ENCODE results near the gene SMC5. TPM values are rescaled to one million over a fixed set of nuclear protein-coding genes. Genes with fewer than 3 reads are reported as not detected.
A peak's percentile ranks its signal among the peaks of the same experiment; 100 is the strongest.
"Not testable (repeated sequence)": the region's sequence is repeated elsewhere in the genome, so short reads cannot be mapped to it uniquely, and the experiment has no call there.

Gene SMC5
- total RNA-seq, 2 donors from 2014 or later = 26.5 to 31.1 TPM

GRCh38 chr9:70285981-70286598 lies 27.3 kb downstream of the SMC5 start:
- H3K4me1 Mint-ChIP-seq = peaks cover 11% of the 10 kb centered on the region
- ATAC-seq = no peak
- no peaks in the 10 kb centered on the region for H3K27me3 Mint-ChIP-seq
- H3K4me3 Mint-ChIP-seq = no peak overlapping the region
- no peak for DNase-seq
- peaks cover 19% of the 10 kb centered on the region for H3K36me3 Mint-ChIP-seq (ENCODE audit: low read depth)
- no peak overlapping the region for H3K27ac Mint-ChIP-seq
- H3K9me3 ChIP-seq (ENCODE audit: control insufficient read depth, low read length, poor library complexity, severe bottlenecking) = no peaks in the 10 kb centered on the region

GRCh38 chr9:70290626-70291025 lies 31.8 kb downstream of the SMC5 start:
- peaks cover 8% of the 10 kb centered on the region for H3K4me1 Mint-ChIP-seq
- no peak overlapping the region for H3K4me3 Mint-ChIP-seq
- no peak overlapping the region for H3K27ac Mint-ChIP-seq
- H3K36me3 Mint-ChIP-seq (ENCODE audit: low read depth) = peaks cover 19% of the 10 kb centered on the region
- ATAC-seq (no peak), DNase-seq (no peak)
- H3K27me3 Mint-ChIP-seq = no peaks in the 10 kb centered on the region
- peaks cover 3% of the 10 kb centered on the region for H3K9me3 ChIP-seq (ENCODE audit: control insufficient read depth, low read length, poor library complexity, severe bottlenecking)

GRCh38 chr9:70291446-70291845 lies 32.7 kb downstream of the SMC5 start:
- Mint-ChIP-seq H3K27me3 (no peaks in the 10 kb centered on the region), H3K36me3 (ENCODE audit: low read depth) (peaks cover 19% of the 10 kb centered on the region), H3K4me1 (peaks cover 8% of the 10 kb centered on the region), H3K4me3 (no peak overlapping the region), H3K27ac (no peak overlapping the region)
- no peak for ATAC-seq
- peaks cover 3% of the 10 kb centered on the region for H3K9me3 ChIP-seq (ENCODE audit: control insufficient read depth, low read length, poor library complexity, severe bottlenecking)
- no peak for DNase-seq

- Mint-ChIP-seq H3K36me3 (ENCODE audit: low read depth) (peaks cover 17% of the 10 kb centered on the region), H3K4me1 (peaks cover 6% of the 10 kb centered on the region), H3K27ac (no peak overlapping the region), H3K4me3 (no peak overlapping the region), H3K27me3 (no peaks in the 10 kb centered on the region)
- H3K9me3 ChIP-seq (ENCODE audit: control insufficient read depth, low read length, poor library complexity, severe bottlenecking) = peaks cover 3% of the 10 kb centered on the region
- ATAC-seq = no peak
- no peak for DNase-seq
Observed at GRCh38 chr9:70292253-70292652, 33.5 kb downstream of the SMC5 start.

- no peak overlapping the region for H3K4me3 Mint-ChIP-seq
- H3K27me3 Mint-ChIP-seq = no peaks in the 10 kb centered on the region
- H3K9me3 ChIP-seq (ENCODE audit: control insufficient read depth, low read length, poor library complexity, severe bottlenecking) = peaks cover 3% of the 10 kb centered on the region
- H3K36me3 Mint-ChIP-seq (ENCODE audit: low read depth) = peaks cover 17% of the 10 kb centered on the region
- peak overlapping the region; percentile 1 for H3K27ac Mint-ChIP-seq
- no peak for ATAC-seq
- H3K4me1 Mint-ChIP-seq = peaks cover 5% of the 10 kb centered on the region
- DNase-seq = no peak
Observed at GRCh38 chr9:70293214-70293613, 34.4 kb downstream of the SMC5 start.

GRCh38 chr9:70297141-70297540 lies 38.4 kb downstream of the SMC5 start:
- H3K4me3 Mint-ChIP-seq = no peak overlapping the region
- DNase-seq = no peak
- peaks cover 12% of the 10 kb centered on the region for H3K4me1 Mint-ChIP-seq
- no peak for ATAC-seq
- peaks cover 19% of the 10 kb centered on the region for H3K36me3 Mint-ChIP-seq (ENCODE audit: low read depth)
- no peaks in the 10 kb centered on the region for H3K9me3 ChIP-seq (ENCODE audit: control insufficient read depth, low read length, poor library complexity, severe bottlenecking)
- no peak overlapping the region for H3K27ac Mint-ChIP-seq
- no peaks in the 10 kb centered on the region for H3K27me3 Mint-ChIP-seq

GRCh38 chr9:70298245-70298771 lies 39.5 kb downstream of the SMC5 start:
- no peak for DNase-seq
- ATAC-seq = no peak
- H3K4me3 Mint-ChIP-seq = no peak overlapping the region
- no peaks in the 10 kb centered on the region for H3K27me3 Mint-ChIP-seq
- peaks cover 12% of the 10 kb centered on the region for H3K4me1 Mint-ChIP-seq
- H3K36me3 Mint-ChIP-seq (ENCODE audit: low read depth) = peaks cover 19% of the 10 kb centered on the region
- H3K9me3 ChIP-seq (ENCODE audit: control insufficient read depth, low read length, poor library complexity, severe bottlenecking) = no peaks in the 10 kb centered on the region
- H3K27ac Mint-ChIP-seq = no peak overlapping the region

- Mint-ChIP-seq H3K27me3 (no peaks in the 10 kb centered on the region), H3K36me3 (ENCODE audit: low read depth) (peaks cover 7% of the 10 kb centered on the region), H3K27ac (no peak overlapping the region), H3K4me1 (peaks cover 7% of the 10 kb centered on the region), H3K4me3 (no peak overlapping the region)
- DNase-seq (no peak), ATAC-seq (no peak)
- H3K9me3 ChIP-seq (ENCODE audit: control insufficient read depth, low read length, poor library complexity, severe bottlenecking) = no peaks in the 10 kb centered on the region
Observed at GRCh38 chr9:70303268-70303667, 44.5 kb downstream of the SMC5 start.

GRCh38 chr9:70304810-70305209 lies 46.0 kb downstream of the SMC5 start:
- no peaks in the 10 kb centered on the region for H3K9me3 ChIP-seq (ENCODE audit: control insufficient read depth, low read length, poor library complexity, severe bottlenecking)
- H3K27me3 Mint-ChIP-seq = no peaks in the 10 kb centered on the region
- H3K4me1 Mint-ChIP-seq = peaks cover 9% of the 10 kb centered on the region
- ATAC-seq (no peak), DNase-seq (no peak)
- no peak overlapping the region for H3K4me3 Mint-ChIP-seq
- H3K27ac Mint-ChIP-seq = peak overlapping the region; percentile 19
- H3K36me3 Mint-ChIP-seq (ENCODE audit: low read depth) = peaks cover 9% of the 10 kb centered on the region

GRCh38 chr9:70315389-70315788 lies 56.6 kb downstream of the SMC5 start:
- no peaks in the 10 kb centered on the region for H3K9me3 ChIP-seq (ENCODE audit: control insufficient read depth, low read length, poor library complexity, severe bottlenecking)
- Mint-ChIP-seq H3K27ac (no peak overlapping the region), H3K4me1 (peaks cover 7% of the 10 kb centered on the region), H3K36me3 (ENCODE audit: low read depth) (peaks cover 12% of the 10 kb centered on the region), H3K4me3 (no peak overlapping the region), H3K27me3 (no peaks in the 10 kb centered on the region)
- DNase-seq = no peak
- ATAC-seq = no peak

- ATAC-seq = no peak
- Mint-ChIP-seq H3K27me3 (no peaks in the 10 kb centered on the region), H3K4me3 (no peak overlapping the region), H3K36me3 (ENCODE audit: low read depth) (peaks cover 9% of the 10 kb centered on the region), H3K27ac (no peak overlapping the region), H3K4me1 (no peaks in the 10 kb centered on the region)
- no peaks in the 10 kb centered on the region for H3K9me3 ChIP-seq (ENCODE audit: control insufficient read depth, low read length, poor library complexity, severe bottlenecking)
- no peak for DNase-seq
Observed at GRCh38 chr9:70318002-70318401, 59.2 kb downstream of the SMC5 start.

GRCh38 chr9:70322096-70322495 lies 63.3 kb downstream of the SMC5 start:
- Mint-ChIP-seq H3K27ac (no peak overlapping the region), H3K4me1 (no peaks in the 10 kb centered on the region), H3K36me3 (ENCODE audit: low read depth) (peaks cover 10% of the 10 kb centered on the region), H3K4me3 (no peak overlapping the region), H3K27me3 (no peaks in the 10 kb centered on the region)
- H3K9me3 ChIP-seq (ENCODE audit: control insufficient read depth, low read length, poor library complexity, severe bottlenecking) = no peaks in the 10 kb centered on the region
- no peak for ATAC-seq
- DNase-seq = no peak

- Mint-ChIP-seq H3K4me1 (no peaks in the 10 kb centered on the region), H3K36me3 (ENCODE audit: low read depth) (peaks cover 12% of the 10 kb centered on the region), H3K27me3 (no peaks in the 10 kb centered on the region), H3K27ac (no peak overlapping the region), H3K4me3 (no peak overlapping the region)
- ATAC-seq (no peak), DNase-seq (no peak)
- H3K9me3 ChIP-seq (ENCODE audit: control insufficient read depth, low read length, poor library complexity, severe bottlenecking) = no peaks in the 10 kb centered on the region
Observed at GRCh38 chr9:70324963-70325362, 66.2 kb downstream of the SMC5 start.

GRCh38 chr9:70328625-70329024 lies 69.8 kb downstream of the SMC5 start:
- H3K4me3 Mint-ChIP-seq; ATAC-seq; DNase-seq; H3K36me3 Mint-ChIP-seq (ENCODE audit: low read depth); H3K27ac Mint-ChIP-seq; H3K4me1 Mint-ChIP-seq; H3K27me3 Mint-ChIP-seq; H3K9me3 ChIP-seq (ENCODE audit: control insufficient read depth, low read length, poor library complexity, severe bottlenecking): not testable (repeated sequence)
